GM23338 (cell line): ENCODE measurements around the gene TBC1D30. TPM values are rescaled to one million over a fixed set of nuclear protein-coding genes. Genes with fewer than 3 reads are reported as not detected.

ENCODE experiments used
- ATAC-seq: fragments of 200-7000 bp; cut with Tn5 transposase; 3 replicates; pipeline ENCODE4 v1.9.1; 2020
- DNase-seq: peaks from one replicate; pipeline ENCODE4 v3.0.0-alpha.2; 2015; ENCODE audit warnings: low spot score
- H2AFZ ChIP-seq: fragments of 200-600 bp; sonication (generic); 2 replicates; pipeline ENCODE4 v1.8.0; 2016; ENCODE audit warnings: antibody characterized with exemption, mild to moderate bottlenecking, moderate library complexity
- H3F3A ChIP-seq: fragments of 200-600 bp; sonication (generic); replicated peaks from 2 replicates; pipeline ENCODE4 v1.8.0; 2017; ENCODE audit warnings: antibody characterized with exemption, mixed run types, low read depth
- H3K27ac ChIP-seq: fragments of 200-600 bp; sonication (generic); 2 replicates; pipeline ENCODE4 v1.6.1; 2016; ENCODE audit warnings: low read depth
- H3K27me3 ChIP-seq: fragments of 200-600 bp; sonication (generic); 2 replicates; pipeline ENCODE4 v1.8.0; 2016; ENCODE audit warnings: mild to moderate bottlenecking, mixed run types, moderate library complexity; ENCODE audit not compliant: insufficient read depth
- H3K36me3 ChIP-seq: fragments of 200-600 bp; sonication (generic); 2 replicates; pipeline ENCODE4 v1.8.0; 2016; ENCODE audit warnings: mild to moderate bottlenecking; ENCODE audit not compliant: insufficient read depth
- H3K4me1 ChIP-seq: fragments of 200-600 bp; sonication (generic); 2 replicates; pipeline ENCODE4 v1.8.0; 2016; ENCODE audit warnings: mild to moderate bottlenecking, moderate library complexity; ENCODE audit not compliant: insufficient read depth
- H3K4me2 ChIP-seq: fragments of 200-600 bp; sonication (generic); 2 replicates; pipeline ENCODE4 v1.7.1; 2017; ENCODE audit warnings: mixed run types
- H3K4me3 ChIP-seq: fragments of 200-600 bp; sonication (generic); 2 replicates; pipeline ENCODE4 v1.6.1; 2016; ENCODE audit warnings: mixed run types
- H3K79me2 ChIP-seq: fragments of 200-600 bp; sonication (generic); replicated peaks from 2 replicates; pipeline ENCODE4 v1.8.0; 2017; ENCODE audit warnings: mild to moderate bottlenecking; ENCODE audit not compliant: insufficient read depth
- H3K9me2 ChIP-seq: fragments of 200-600 bp; sonication (generic); 2 replicates; pipeline ENCODE4 v1.8.0; 2017; ENCODE audit not compliant: insufficient read depth
- H4K20me1 ChIP-seq: fragments of 200-600 bp; sonication (generic); replicated peaks from 2 replicates; pipeline ENCODE4 v1.8.0; 2017; ENCODE audit warnings: mild to moderate bottlenecking; ENCODE audit not compliant: insufficient read depth
- H3K27ac Mint-ChIP-seq: 2 replicates; pipeline ENCODE4 v1.8.0; 2020; ENCODE audit warnings: inconsistent platforms, mild to moderate bottlenecking, moderate library complexity, mixed read lengths
- H3K27me3 Mint-ChIP-seq: 3 replicates; pipeline ENCODE4 v1.8.0; 2022; ENCODE audit warnings: low read depth, mild to moderate bottlenecking, moderate library complexity, mixed read lengths, inconsistent platforms; ENCODE audit not compliant: insufficient read depth, poor library complexity
- H3K36me3 Mint-ChIP-seq: 3 replicates; pipeline ENCODE4 v1.8.0; 2021; ENCODE audit warnings: low read depth, mild to moderate bottlenecking, inconsistent platforms, moderate library complexity, mixed read lengths
- H3K4me1 Mint-ChIP-seq: 3 replicates; pipeline ENCODE4 v1.8.0; 2020; ENCODE audit warnings: mild to moderate bottlenecking, inconsistent platforms, mixed read lengths
- H3K4me3 Mint-ChIP-seq: 3 replicates; pipeline ENCODE4 v1.8.0; 2021; ENCODE audit warnings: moderate library complexity, mild to moderate bottlenecking, inconsistent platforms, mixed read lengths
- H3K9me3 Mint-ChIP-seq: 3 replicates; pipeline ENCODE4 v1.8.0; 2020; ENCODE audit warnings: moderate library complexity, mild to moderate bottlenecking, inconsistent platforms, mixed read lengths
- CREB1 ChIP-seq: fragments of 250-450 bp; sonication (Bioruptor Pico); IDR thresholded peaks from 2 replicates; pipeline ENCODE4 v1.5.0; 2020; ENCODE audit warnings: low read depth, mild to moderate bottlenecking, moderate library complexity
- ETS1 ChIP-seq: IDR thresholded peaks from 2 replicates; pipeline ENCODE4 v1.6.1; 2016; ENCODE audit warnings: antibody characterized with exemption
- EZH2 ChIP-seq: fragments of 200-600 bp; sonication (generic); IDR thresholded peaks from one replicate; pipeline ENCODE4 v1.8.0; 2017; ENCODE audit warnings: antibody characterized with exemption, mild to moderate bottlenecking, low read depth; ENCODE audit not compliant: unreplicated experiment
- JUNB ChIP-seq: IDR thresholded peaks from one replicate; pipeline ENCODE4 v1.6.1; 2016; ENCODE audit warnings: antibody characterized with exemption; ENCODE audit not compliant: unreplicated experiment
- NANOG ChIP-seq: IDR thresholded peaks from 2 replicates; pipeline ENCODE4 v1.6.1; 2016; ENCODE audit warnings: antibody characterized with exemption, borderline replicate concordance
- STAT1 ChIP-seq: IDR thresholded peaks from one replicate; pipeline ENCODE4 v1.6.1; 2016; ENCODE audit warnings: antibody characterized with exemption; ENCODE audit not compliant: unreplicated experiment
- ZNF114 ChIP-seq: fragments of 250-450 bp; sonication (Bioruptor Pico); IDR thresholded peaks from 2 replicates; pipeline ENCODE4 v1.5.0; 2020; ENCODE audit warnings: mild to moderate bottlenecking, moderate library complexity
- ZNF331 ChIP-seq: fragments of 250-450 bp; sonication (Bioruptor Pico); IDR thresholded peaks from 2 replicates; pipeline ENCODE4 v1.5.0; 2020; ENCODE audit warnings: low read depth, mild to moderate bottlenecking, moderate library complexity
- polyA plus RNA-seq: library from polyadenylated mRNA; unstranded; fragments of >200 nt; fragmentation: Nextera tagmentation; extraction: Ambion mirVana; gene quantifications from 2 replicates; pipeline ENCODE4 v1.2.1, GENCODE V29; 2016
- total RNA-seq: library from RNA; depleted of rRNA; stranded (reverse); fragments of >200 nt; shearing (Covaris generic); gene quantifications from 2 replicates; pipeline ENCODE4 v1.2.3, GENCODE V29; 2014
- TF ChIP-seq, protein P1 (sequence below), 2 experiments: fragments of 200-600 bp in 1 of 2; sonication (generic) in 1 of 2; conservative IDR thresholded peaks; 2 replicates each; pipeline versions ENCODE4 v1.5.1 to v1.6.1; 2016 to 2017; ENCODE audit warnings: antibody characterized with exemption in 2 of 2, low read depth in 2 of 2, mild to moderate bottlenecking in 2 of 2, moderate library complexity in 1 of 2
- TF ChIP-seq, protein P2 (sequence below): fragments of 250-450 bp; sonication (Bioruptor Pico); IDR thresholded peaks from 2 replicates; pipeline ENCODE4 v1.5.0; 2020; ENCODE audit warnings: mild to moderate bottlenecking, moderate library complexity

Gene TBC1D30
- total and polyA plus RNA-seq, 2 experiments from 2014 or later, result 2.9 to 9.6 TPM

DNA sequence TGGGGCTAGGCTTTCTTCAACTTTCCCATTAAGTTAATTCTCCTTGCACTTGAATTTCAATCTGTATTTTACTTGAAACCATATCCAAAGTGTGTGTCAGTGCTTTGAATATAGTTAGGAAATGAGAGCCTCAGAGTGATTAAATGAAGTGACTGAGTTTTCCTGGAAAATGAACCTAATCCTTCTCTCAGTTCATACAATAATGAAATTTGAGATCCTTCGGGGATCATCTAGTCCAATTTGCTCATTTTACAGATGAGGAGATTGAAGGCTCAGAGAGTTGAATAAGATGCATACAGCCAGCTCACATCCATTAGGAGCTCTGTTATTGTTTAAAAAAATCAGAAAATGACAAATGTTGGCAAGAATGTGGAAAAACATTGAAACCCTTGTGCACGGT, 18.3 kb upstream of the TBC1D30 start:
- Histone ChIP-seq H3K4me1 (no peaks in the 10 kb centered on the region), H3K4me2 (no peak overlapping the region), H3K4me3 (no peak overlapping the region), H3K27ac (no peak overlapping the region), H4K20me1 (no peaks in the 10 kb centered on the region), H3K79me2 (no peaks in the 10 kb centered on the region), H2AFZ (no peak overlapping the region), H3K27me3 (no peaks in the 10 kb centered on the region), H3F3A (no peaks in the 10 kb centered on the region), H3K9me2 (no peaks in the 10 kb centered on the region), H3K36me3 (no peaks in the 10 kb centered on the region)
- no peaks in the 10 kb centered on the region for H3K9me3 Mint-ChIP-seq
- H3K27ac Mint-ChIP-seq, result no peak overlapping the region
- H3K36me3 Mint-ChIP-seq, result no peaks in the 10 kb centered on the region
- no peaks in the 10 kb centered on the region for H3K27me3 Mint-ChIP-seq
- no peak for DNase-seq
- no peaks in the 10 kb centered on the region for H3K4me1 Mint-ChIP-seq
- H3K4me3 Mint-ChIP-seq, result no peak overlapping the region
- ATAC-seq, result no peak
- TF ChIP-seq ZNF114, result no peak

DNA sequence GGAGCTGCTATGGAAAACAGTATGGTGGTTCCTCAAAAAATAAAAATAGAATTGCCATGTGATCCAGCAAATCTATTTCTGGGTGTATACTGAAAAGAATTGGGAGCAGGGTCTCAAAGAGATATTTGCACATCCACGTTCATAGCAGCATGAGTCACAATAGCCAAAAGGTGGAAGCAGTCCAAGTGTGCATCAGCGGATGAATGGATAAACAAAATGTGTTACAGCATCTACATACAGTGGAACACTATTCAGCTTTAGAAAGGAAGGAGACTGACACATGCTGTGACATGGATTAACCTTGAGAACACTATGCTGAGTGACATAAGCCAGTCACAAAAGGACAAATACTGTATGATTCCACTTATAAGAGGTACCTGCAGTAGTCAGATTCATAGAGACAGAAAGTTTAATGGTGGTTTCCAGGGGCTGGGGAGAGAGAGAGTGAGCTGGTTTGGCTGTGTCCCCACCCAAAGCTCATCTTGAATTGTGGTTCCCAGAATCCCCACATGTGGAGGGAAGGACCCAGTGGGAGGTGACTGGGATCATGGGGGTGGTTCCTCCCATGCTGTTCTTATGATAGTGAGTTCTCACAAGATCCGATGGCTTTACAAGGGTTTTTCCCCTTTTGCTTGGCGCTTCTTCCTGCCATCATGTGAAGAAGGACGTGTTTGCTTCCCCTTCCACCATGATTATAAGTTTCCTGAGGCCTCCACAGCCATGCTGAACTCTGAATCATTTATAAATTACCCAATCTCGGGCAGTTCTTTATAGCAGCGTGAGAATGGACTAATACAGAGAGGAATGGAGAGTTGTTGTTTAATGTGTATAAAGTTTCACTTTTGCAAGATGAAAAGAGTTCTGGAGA, 17.6 kb upstream of the TBC1D30 start:
- ATAC-seq (no peak), DNase-seq (no peak)
- Histone ChIP-seq H3K4me1 (no peaks in the 10 kb centered on the region), H3K27me3 (no peaks in the 10 kb centered on the region), H3K9me2 (no peaks in the 10 kb centered on the region), H2AFZ (no peak overlapping the region), H4K20me1 (no peaks in the 10 kb centered on the region), H3F3A (no peaks in the 10 kb centered on the region), H3K27ac (no peak overlapping the region), H3K79me2 (no peaks in the 10 kb centered on the region), H3K36me3 (no peaks in the 10 kb centered on the region), H3K4me3 (no peak overlapping the region), H3K4me2 (no peak overlapping the region)
- H3K9me3 Mint-ChIP-seq, result no peaks in the 10 kb centered on the region
- H3K27ac Mint-ChIP-seq, result no peak overlapping the region
- no peaks in the 10 kb centered on the region for H3K36me3 Mint-ChIP-seq
- no peak for TF ChIP-seq NANOG
- no peak for TF ChIP-seq STAT1
- TF ChIP-seq, protein P1, sequence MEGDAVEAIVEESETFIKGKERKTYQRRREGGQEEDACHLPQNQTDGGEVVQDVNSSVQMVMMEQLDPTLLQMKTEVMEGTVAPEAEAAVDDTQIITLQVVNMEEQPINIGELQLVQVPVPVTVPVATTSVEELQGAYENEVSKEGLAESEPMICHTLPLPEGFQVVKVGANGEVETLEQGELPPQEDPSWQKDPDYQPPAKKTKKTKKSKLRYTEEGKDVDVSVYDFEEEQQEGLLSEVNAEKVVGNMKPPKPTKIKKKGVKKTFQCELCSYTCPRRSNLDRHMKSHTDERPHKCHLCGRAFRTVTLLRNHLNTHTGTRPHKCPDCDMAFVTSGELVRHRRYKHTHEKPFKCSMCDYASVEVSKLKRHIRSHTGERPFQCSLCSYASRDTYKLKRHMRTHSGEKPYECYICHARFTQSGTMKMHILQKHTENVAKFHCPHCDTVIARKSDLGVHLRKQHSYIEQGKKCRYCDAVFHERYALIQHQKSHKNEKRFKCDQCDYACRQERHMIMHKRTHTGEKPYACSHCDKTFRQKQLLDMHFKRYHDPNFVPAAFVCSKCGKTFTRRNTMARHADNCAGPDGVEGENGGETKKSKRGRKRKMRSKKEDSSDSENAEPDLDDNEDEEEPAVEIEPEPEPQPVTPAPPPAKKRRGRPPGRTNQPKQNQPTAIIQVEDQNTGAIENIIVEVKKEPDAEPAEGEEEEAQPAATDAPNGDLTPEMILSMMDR (conservative IDR thresholded peaks at IDR 0.05; ENCODE audit: low read depth in 2 of 2), result no peak
- no peak for TF ChIP-seq ETS1
- TF ChIP-seq, protein P2, sequence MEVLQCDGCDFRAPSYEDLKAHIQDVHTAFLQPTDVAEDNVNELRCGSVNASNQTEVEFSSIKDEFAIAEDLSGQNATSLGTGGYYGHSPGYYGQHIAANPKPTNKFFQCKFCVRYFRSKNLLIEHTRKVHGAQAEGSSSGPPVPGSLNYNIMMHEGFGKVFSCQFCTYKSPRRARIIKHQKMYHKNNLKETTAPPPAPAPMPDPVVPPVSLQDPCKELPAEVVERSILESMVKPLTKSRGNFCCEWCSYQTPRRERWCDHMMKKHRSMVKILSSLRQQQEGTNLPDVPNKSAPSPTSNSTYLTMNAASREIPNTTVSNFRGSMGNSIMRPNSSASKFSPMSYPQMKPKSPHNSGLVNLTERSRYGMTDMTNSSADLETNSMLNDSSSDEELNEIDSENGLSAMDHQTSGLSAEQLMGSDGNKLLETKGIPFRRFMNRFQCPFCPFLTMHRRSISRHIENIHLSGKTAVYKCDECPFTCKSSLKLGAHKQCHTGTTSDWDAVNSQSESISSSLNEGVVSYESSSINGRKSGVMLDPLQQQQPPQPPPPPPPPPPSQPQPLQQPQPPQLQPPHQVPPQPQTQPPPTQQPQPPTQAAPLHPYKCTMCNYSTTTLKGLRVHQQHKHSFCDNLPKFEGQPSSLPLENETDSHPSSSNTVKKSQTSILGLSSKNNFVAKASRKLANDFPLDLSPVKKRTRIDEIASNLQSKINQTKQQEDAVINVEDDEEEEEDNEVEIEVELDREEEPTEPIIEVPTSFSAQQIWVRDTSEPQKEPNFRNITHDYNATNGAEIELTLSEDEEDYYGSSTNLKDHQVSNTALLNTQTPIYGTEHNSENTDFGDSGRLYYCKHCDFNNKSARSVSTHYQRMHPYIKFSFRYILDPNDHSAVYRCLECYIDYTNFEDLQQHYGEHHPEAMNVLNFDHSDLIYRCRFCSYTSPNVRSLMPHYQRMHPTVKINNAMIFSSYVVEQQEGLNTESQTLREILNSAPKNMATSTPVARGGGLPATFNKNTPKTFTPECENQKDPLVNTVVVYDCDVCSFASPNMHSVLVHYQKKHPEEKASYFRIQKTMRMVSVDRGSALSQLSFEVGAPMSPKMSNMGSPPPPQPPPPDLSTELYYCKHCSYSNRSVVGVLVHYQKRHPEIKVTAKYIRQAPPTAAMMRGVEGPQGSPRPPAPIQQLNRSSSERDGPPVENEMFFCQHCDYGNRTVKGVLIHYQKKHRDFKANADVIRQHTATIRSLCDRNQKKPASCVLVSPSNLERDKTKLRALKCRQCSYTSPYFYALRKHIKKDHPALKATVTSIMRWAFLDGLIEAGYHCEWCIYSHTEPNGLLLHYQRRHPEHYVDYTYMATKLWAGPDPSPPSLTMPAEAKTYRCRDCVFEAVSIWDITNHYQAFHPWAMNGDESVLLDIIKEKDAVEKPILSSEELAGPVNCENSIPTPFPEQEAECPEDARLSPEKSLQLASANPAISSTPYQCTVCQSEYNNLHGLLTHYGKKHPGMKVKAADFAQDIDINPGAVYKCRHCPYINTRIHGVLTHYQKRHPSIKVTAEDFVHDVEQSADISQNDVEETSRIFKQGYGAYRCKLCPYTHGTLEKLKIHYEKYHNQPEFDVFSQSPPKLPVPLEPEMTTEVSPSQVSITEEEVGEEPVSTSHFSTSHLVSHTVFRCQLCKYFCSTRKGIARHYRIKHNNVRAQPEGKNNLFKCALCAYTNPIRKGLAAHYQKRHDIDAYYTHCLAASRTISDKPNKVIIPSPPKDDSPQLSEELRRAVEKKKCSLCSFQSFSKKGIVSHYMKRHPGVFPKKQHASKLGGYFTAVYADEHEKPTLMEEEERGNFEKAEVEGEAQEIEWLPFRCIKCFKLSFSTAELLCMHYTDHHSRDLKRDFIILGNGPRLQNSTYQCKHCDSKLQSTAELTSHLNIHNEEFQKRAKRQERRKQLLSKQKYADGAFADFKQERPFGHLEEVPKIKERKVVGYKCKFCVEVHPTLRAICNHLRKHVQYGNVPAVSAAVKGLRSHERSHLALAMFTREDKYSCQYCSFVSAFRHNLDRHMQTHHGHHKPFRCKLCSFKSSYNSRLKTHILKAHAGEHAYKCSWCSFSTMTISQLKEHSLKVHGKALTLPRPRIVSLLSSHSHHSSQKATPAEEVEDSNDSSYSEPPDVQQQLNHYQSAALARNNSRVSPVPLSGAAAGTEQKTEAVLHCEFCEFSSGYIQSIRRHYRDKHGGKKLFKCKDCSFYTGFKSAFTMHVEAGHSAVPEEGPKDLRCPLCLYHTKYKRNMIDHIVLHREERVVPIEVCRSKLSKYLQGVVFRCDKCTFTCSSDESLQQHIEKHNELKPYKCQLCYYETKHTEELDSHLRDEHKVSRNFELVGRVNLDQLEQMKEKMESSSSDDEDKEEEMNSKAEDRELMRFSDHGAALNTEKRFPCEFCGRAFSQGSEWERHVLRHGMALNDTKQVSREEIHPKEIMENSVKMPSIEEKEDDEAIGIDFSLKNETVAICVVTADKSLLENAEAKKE, result no peak
- TF ChIP-seq ZNF331 (CRISPR knock-in tag), result no peak
- TF ChIP-seq CREB1 (CRISPR knock-in tag), result no peak
- TF ChIP-seq JUNB, result no peak
- TF ChIP-seq EZH2, result no peak
- no peak overlapping the region for H3K4me3 Mint-ChIP-seq
- H3K4me1 Mint-ChIP-seq, result no peaks in the 10 kb centered on the region
- no peaks in the 10 kb centered on the region for H3K27me3 Mint-ChIP-seq
